HG03565 (cell line): Measurements from ENCODE around the gene ERFE.

Experiments
- ATAC-seq: cut with Tn5 transposase; IDR thresholded peaks from one replicate; pipeline ENCODE4 v1.9.1; 2021; ENCODE audit warnings: mild to moderate bottlenecking, moderate library complexity; ENCODE audit not compliant: unreplicated experiment

Gene ERFE

GRCh38 chr2:238125127-238125885 is 33.5 kb upstream of the ERFE start:
- no peak for ATAC-seq

- ATAC-seq: no peak
These were observed 32.4 kb upstream of the ERFE start for GRCh38 chr2:238126338-238126737.

DNA sequence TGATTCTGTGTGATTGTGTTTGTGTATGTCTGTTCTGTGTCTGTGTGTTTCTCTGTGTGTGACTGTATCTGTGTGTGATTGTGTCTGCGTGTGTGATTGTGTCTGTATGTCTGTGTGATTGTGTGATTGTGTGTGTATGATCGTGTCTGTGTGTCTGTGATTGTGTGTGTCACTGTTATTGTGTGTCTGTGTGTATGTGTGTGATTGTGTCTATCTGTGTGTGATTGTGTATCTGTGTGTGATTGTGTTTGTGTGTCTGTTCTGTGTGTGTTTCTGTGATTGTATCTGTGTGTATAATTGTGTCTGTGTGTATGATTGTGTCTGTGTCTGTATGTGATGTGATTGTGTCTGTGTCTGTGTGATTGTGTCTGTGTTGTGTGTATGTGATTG is 32.0 kb upstream of the ERFE start:
- ATAC-seq: no peak

DNA sequence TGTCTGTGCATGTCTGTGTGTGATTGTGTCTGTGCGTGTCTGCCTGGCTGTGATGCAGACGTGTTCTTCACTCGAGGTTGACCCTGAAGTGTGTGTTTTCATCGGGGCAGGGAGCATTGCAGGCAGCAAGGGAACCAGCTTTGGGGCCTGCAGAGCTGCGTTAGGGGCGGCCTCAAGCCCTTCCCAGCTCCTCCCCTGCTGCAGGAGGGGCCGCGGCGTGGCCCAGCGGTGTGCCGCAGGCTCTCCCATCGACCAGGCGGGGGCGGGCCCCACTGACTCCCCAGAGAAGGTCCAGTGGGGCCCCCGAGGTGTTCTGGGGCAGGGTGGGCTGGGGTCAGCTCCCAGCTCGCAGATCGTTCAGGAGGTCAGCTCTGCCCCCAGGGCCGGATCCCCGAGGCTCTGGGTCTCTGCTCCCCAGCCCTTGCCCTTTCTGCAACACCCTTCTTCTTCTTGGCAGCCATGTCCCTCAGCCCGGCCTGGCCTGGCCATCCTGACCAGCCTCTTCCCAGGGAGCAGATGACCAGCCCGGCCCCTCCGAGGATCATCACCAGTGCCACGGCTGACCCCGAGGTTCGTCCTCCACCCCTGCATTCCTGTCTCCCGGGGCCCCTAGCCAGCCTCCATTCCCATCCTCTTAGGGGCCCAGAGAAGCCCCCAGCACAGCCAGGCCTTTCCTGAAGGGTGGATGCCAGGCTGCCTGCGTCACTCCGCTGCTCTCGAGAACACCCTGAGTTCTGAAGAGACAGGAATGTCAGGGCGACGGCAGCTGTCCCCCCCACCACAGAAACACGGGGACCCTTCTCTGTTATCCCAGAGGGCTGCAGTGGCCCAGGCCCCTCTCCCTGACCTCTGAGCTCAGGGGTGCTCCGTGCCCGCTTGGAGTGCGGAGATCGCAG is 31.4 kb upstream of the ERFE start:
- ATAC-seq: no peak

DNA sequence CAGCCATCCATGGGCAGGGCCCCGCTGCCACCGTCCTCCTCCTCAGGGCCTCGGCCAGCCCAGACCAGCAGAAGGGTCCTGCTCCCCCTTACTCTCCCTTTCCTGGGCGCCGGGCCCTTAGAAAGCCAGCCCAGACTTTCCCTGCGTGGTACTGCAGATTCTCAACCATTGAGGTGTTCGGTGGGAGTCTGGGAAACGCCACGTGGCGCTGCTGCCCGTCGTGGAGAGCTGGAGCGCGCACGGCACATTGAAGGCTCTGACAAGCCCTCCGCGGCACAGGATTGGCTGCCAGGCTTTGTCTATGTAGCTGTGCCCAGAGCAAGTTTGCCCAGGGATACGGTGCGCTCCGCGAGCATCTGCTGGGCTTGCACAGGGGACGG is 30.7 kb upstream of the ERFE start:
- no peak for ATAC-seq

GRCh38 chr2:238128534-238129001 is 30.2 kb upstream of the ERFE start:
- ATAC-seq: no peak

GRCh38 chr2:238129166-238130010 is 29.4 kb upstream of the ERFE start:
- no peak for ATAC-seq

- ATAC-seq: no peak
These were observed 28.6 kb upstream of the ERFE start for GRCh38 chr2:238130111-238130695.

DNA sequence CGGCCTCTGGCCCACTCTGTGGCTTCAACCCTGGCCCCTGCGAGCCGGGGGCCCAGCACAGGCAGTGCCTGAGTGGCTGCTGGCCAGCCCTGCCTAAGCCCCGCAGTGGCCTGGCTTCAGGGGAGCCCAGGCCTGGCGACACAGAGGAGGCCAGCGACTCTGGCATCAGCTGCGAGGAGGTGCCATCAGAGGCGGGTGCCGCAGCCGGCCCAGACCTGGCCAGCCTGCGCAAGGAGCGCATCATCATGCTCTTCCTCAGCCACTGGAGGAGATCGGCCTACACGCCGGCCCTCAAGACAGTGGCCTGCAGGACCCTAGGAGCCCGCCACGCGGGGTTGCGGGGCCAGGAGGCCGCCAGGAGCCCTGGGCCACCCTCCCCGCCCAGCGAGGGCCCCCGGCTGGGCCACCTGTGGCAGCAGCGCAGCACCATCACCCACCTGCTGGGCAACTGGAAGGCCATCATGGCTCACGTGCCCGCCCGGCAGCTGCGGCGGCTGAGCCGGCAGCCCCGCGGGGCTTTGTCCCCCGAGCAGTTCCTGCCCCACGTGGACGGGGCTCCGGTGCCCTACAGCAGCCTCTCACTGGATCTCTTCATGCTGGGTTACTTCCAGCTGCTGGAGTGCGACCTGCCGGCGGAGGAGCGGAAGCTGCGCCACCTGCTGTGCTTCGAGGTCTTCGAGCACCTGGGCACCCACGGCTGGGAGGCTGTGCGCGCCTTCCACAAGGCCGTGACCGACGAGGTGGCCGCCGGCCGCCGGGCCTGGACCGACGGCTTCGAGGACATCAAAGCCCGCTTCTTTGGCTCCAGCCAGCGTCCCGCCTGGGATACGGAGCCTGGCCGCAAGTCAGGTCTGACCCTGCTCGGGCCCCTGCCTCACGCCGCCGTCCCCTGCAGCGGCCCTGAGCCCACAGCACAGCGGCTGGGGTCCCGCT is 27.8 kb upstream of the ERFE start:
- no peak for ATAC-seq

DNA sequence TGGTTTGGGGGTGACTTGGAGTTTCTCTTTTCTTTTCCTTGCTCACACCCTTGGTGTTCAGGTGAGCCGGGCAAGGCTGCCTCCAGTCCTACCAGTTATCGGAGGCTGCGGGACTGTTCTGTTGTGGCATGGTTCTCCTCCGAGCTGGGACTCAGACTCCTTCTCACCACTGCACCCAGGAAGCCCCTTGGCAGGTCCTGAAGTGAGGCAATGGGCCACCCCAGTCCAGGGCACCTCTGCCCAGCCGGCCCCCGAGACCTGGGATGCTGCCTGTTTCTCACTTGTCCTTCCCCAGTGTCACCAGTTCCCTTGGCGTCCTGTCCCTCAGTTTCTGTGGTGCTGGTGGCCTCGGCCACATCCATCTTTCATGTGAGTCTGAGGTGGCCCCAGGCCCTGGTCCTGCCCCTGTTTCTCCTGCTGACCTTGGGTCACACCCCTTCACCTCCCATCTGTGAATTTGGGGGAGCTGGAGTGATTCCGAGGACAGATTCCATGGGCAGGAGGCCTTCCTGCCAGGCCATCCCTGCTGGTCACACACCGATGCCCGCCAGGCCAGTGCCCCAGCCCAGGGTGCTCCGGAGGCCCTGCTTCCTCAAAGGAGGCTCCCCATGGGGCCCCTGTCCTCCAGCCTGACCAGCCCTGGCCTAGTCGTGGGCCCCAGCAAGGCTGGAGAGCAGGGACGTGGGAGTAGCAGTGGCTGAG is 26.9 kb upstream of the ERFE start:
- ATAC-seq: no peak

DNA sequence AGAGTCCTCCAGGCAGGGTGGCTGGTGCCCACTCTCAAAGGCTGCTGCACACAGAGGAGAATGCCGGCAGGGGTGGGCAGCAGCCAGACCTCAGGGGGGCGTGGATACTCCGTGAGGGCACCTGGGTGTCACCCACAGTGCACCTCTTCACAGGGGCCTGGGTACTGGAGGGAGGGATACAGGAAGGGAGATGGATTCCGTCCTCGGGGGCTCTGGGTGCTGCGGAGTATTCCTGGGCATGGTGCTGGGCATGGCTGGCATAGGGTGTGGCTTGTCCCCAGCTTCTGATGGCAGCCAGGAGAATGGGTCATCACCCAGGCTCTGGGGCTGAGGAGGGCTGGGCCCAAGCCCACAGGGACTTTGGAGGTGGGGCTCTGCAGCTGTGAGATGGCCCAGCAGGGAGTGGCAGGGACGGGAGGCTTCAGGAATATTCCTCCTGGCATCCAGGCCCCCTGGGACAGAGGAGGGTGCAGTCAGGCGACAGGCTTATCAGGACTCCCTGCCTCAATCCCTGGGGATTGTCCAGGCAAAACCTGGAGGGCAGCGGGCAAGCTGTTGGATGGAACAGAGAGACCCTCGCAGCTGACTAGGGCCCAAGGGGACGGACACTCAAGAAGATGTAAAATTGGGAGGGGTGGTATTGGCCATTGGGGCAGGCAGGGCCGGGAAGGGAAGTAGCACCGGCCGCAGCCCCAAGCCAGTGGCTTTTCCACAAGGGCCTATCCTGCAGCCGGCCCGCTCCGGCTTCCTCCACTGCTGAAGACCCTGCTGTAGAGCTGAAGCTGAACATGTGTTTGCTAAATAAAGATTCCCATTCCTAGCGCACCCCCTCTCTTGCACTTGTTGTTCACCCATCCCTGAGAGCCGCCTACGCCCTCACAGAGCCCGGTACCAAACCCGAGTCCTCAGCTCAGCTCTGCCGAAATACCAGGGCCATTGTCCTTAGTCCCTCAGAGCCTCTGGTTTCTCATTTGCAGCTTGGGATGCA is 26.0 kb upstream of the ERFE start:
- no peak for ATAC-seq

DNA sequence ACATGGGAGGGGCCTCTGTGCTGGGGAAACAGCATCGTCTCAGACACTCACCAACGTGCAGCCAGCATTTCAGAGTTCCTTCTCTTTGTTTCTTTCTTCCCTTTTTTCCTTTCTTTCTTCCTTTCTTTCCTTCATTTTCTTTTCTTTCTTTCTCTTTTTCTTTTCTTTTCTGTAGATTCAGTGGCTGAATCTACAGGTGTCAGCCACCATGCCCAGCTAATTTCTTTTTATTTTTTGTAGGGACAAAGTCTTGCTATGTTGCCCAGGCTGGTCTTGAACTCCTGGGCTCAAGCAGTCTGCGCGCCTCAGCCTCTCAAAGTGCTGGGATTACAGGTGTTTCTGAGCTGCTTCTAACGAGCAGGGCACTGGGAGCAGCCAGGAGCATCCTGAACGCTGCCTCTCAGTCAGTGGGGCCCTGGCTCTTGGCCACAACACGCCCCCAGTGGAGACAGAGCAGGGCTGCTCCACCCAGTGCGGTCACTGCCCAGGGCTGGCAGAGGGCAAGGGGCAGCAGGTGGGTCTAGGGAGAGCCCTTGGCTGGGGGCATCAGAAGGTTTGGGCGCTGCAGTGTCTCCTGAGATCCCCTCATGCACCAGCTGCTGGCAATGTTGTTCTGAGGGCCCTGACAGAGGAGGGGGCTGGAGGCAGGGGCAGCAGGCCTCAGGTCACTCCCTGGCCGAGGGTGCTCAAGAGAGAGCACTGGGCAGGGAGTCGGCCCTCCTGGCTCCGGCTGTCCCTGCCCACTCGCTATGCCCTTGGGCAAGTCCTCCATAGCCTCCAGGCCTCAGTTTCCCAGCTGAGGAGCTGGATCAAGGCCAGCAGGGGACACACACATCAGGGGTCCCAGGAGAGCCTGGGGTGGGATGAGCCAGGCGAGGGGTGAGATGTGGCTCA is 25.0 kb upstream of the ERFE start:
- ATAC-seq: no peak

DNA sequence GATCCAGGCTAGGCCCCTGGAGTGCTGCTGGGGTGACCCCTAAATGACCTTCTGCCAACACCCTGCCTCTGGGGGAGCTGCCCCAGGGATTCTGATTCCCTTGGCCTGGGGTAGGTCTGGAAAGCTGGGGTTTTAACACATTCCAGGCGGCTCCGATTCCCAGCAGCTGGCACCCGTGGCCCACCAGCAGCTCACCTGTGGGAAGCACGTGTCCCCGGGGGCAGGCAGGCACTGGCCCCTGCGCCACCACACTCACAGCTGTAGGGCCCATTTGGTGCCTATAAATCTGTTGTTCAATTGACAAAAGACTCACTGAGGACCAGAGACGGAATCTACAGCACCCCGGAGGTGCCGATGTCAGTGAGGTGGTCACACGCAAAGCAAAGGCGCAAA is 24.4 kb upstream of the ERFE start:
- no peak for ATAC-seq

- no peak for ATAC-seq
These were observed 23.1 kb upstream of the ERFE start for GRCh38 chr2:238135601-238136150.

- no peak for ATAC-seq
These were observed 21.8 kb upstream of the ERFE start for GRCh38 chr2:238136820-238137537.

- no peak for ATAC-seq
These were observed 20.9 kb upstream of the ERFE start for GRCh38 chr2:238137885-238138284.
